Stimulated activated naive CD4-positive, alpha-beta T cell (primary cell): Measurements from ENCODE around the gene C2orf80.
"Not testable (repeated sequence)": the region's sequence is repeated elsewhere in the genome, so short reads cannot be mapped to it uniquely, and the experiment has no call there.

ENCODE experiments used
- DNase-seq, 6 experiments: peaks; one replicate each; lab custom pipeline; 2025; lab: John Stamatoyannopoulos, UW

Gene C2orf80

GRCh38 chr2:208135794-208136715 lies 53.8 kb downstream of the C2orf80 start:
- no peak for DNase-seq

DNA sequence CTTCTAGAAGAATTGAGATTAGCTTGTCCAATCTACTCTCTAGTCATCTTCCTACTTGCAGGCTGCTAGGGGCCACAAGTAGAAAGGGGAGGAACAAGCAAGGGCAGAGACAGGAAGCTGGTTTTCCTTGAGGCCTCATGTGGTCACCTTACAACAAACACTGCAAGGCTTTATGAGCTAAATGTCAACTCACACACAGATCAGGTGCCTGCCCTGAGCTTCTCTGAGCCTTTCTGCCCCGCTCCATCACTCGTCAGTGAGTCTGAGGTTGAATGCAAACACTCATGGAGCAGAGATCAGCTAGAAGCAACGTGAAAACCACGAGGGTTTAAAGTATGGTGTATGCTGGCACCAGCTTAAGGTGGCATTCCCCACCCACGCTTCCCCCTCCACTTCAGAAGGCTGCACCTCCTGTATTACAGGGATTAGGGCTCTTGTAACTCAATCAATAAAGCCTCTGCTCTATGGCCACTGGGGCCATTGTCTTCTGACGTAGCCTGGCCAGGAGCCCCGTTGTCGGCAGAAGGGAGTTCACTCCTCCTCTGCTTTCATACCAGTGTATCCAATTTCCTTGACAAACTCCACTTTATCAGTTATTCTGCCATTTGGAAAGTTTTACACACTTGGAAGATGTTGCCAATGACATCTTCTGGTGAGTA lies 54.8 kb downstream of the C2orf80 start:
- DNase-seq: no peak

DNA sequence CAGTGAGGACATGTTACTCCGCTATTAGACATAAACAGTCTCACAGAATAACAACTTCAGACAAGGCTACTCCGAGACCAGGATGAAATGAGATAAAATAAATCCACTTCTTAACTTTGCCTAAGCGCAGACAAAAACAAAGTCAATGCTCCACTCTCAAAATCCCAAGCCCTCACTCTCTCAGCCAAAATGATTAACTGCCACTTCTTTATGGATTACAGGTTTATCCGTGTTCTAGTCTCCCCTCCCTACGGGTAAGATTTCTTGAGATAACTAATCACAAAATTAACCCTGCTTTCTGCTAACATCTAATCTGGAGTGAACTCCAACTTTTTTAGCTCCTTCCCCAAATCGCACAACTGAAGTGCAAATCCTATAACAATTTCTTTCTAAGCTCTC lies 59.1 kb downstream of the C2orf80 start:
- no peak for DNase-seq

- DNase-seq: no peak
These were observed 59.8 kb downstream of the C2orf80 start, which contains the start of gene CRYGC for GRCh38 chr2:208129744-208130711. CRYGC (minus strand) TSS chr2:208129828; CDS start chr2:208129792, 36 bp downstream.

DNA sequence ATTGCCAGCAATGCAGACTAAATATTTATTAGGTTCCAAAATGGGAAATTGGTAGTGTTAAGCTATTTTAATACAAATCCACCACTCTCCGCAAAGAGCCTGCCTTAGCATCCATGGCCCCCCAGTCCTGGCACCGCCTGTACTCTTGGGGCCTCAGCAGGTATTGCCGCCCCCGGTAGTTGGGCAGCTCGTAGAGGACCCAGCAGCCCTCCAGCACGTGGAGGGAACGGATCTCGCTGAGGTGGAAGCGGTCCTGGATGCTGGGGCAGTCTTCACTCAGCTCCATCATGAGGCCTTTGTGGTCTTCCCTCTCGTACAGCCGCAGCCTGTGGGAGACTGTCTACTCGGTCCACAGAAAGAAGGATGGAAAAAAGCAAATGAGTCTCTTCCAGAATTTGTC lies 61.7 kb downstream of the C2orf80 start:
- DNase-seq: no peak

GRCh38 chr2:208127090-208127489 lies 62.7 kb downstream of the C2orf80 start:
- DNase-seq: no peak

- DNase-seq: no peak
These were observed 64.6 kb downstream of the C2orf80 start for GRCh38 chr2:208125251-208125650.

DNA sequence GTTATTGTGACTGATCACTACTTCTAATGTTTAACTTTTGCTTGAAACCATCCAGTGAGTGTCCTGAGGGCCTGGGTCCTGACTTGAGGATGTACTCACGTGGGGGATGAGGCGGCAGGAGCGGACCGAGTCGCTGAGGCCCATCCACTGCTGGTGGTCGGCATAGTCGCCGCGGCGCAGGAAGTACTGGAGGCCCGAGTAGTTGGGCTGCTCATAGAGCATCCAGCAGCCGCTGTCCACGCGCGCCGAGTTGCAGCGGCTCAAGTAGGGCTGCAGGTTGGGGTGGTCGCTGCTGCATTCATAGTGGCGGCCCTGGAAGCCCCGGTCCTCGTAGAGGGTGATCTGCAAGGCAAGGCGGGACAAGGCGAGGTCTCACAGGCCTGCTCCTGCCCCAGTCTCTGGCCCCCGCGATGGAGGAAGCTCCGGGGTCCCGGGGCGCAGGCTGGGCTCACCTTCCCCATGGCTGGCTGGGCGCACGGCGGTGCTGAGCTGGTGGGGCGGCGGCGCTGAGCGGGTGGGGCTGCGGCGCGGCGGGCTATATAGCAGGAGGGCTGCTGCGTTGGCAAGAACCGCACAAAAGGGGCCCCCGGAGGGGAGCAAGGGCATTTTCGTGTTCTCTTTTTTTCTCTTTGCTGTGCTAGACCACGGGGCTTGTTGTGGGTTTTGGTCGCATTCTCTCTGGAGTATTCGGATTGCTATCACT lies 65.7 kb downstream of the C2orf80 start, which contains the start of gene CRYGD:
CRYGD (minus strand) TSS at position 512 of the 703 bp plus-strand sequence; CDS start at position 461, 51 bp downstream.
- not testable (repeated sequence) for DNase-seq

- DNase-seq: no peak
These were observed 67.6 kb downstream of the C2orf80 start for GRCh38 chr2:208122248-208122647.

GRCh38 chr2:208118918-208119317 lies 70.9 kb downstream of the C2orf80 start:
- DNase-seq: no peak

DNA sequence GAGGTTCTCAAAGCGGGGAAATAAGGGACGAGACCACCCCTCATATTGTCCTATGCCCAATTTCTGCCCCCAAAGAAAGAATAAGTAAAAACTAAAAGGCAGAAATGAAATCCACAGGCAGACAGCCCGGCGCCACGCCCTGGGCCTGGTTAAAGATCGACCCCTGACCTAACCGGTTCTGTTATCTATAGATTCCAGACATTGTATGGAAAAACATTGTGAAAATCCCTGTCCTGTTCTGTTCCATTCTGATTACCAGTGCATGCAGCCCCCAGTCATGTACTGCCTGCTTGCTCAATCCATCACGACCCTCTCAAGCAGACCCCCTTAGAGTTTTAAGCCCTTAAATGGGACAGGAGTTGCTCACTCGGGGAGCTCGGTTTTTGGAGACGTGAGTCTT lies 72.4 kb downstream of the C2orf80 start:
- DNase-seq: not testable (repeated sequence)
